Measurements from ENCODE around the gene CCT5. TPM values are rescaled to one million over a fixed set of nuclear protein-coding genes. Genes with fewer than 3 reads are reported as not detected.

CCT5 gene
- total and polyA plus RNA-seq, 12 donors: 81.3 to 645 (median 151) TPM

DNA sequence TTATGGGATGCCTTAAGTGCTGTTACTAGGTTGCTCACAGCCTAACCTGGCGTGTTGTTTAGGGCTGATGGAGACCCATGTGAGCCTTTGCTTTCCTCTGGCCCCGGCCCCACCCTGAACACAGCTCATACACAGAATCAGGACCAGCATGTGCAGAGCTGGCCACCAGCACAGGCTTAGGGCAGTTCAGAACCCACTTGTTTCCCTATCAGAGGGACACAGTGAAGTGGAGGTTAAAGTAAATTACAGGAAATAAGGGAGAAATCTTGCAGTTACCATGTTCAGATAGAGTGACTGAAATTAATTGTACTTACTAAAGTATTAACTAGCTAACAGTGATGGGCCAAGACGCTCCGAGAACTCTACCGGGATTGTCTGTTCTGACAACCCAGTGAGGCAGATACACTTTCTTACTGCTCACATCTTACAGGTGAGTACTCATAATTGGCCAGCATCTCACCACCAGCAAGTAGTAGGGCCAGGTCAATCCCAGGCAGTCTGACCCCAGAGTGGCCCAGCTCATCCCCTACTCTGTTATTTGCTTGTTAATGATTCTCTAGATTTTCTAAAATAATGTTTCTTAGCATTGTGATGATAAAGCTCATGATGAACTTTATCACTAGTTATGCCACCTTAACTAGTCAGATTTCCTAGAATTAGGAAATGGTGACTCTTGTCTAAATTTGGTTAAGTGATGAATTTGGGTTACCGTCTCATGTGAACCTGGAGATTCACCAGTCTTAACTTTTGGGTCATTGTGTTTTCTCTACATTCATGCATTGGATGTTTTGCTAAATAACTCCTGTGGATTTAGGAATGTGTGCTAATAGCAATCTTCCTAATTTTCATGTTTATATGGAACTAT, 15.4 kb downstream of the CCT5 start:
- Histone ChIP-seq H3K9me3 (replicated peaks in 1 of 3) (no peaks in the 10 kb centered on the region), H3K27me3 (no peaks in the 10 kb centered on the region), H3K4me3 (no peak overlapping the region), H3K27ac (peak overlapping the region in 4 of 5 donors; percentile 11 to 44 (median 28)), H3K4me1 (replicated peaks in 1 of 2) (peaks cover 10 to 12% of the 10 kb centered on the region in 2 donors), H3K36me3 (replicated peaks in 1 of 2) (peaks cover 0 to 47% of the 10 kb centered on the region in 2 donors)
- WGBS, 4 donors: 62 to 73% (median 65%) methylated on average over 5 to 6 of the region's 6 CpGs
- peak in 1 of 7 donors; percentile 50 for DNase-seq
- TF ChIP-seq, protein P1, sequence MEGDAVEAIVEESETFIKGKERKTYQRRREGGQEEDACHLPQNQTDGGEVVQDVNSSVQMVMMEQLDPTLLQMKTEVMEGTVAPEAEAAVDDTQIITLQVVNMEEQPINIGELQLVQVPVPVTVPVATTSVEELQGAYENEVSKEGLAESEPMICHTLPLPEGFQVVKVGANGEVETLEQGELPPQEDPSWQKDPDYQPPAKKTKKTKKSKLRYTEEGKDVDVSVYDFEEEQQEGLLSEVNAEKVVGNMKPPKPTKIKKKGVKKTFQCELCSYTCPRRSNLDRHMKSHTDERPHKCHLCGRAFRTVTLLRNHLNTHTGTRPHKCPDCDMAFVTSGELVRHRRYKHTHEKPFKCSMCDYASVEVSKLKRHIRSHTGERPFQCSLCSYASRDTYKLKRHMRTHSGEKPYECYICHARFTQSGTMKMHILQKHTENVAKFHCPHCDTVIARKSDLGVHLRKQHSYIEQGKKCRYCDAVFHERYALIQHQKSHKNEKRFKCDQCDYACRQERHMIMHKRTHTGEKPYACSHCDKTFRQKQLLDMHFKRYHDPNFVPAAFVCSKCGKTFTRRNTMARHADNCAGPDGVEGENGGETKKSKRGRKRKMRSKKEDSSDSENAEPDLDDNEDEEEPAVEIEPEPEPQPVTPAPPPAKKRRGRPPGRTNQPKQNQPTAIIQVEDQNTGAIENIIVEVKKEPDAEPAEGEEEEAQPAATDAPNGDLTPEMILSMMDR (IDR thresholded peaks at IDR 0.05): no peak
- TF ChIP-seq POLR2A (IDR thresholded peaks at IDR 0.05): no peak
- intact Hi-C loops (cut with DNase I): no loop called here

DNA sequence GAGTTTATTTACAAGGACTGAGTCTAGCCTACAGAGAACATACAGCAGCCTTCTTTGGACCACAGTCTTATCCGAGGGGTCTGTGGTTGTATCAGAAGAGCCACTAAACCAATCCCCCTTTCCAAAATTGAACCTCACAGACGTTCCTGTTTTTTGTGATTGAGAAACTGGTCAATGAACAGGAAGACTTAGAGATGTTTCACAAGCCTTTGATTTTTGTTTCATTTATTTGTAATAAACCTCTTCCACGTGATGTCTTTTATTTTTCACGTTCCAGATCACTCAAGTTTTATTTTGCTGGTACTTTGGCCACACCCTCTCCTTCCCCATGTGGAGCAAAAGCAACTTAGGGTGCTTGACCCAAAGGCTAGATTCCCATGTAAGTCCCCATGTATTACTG, 16.1 kb downstream of the CCT5 start:
- Histone ChIP-seq H3K4me3 (no peak overlapping the region), H3K36me3 (replicated peaks in 1 of 2) (peaks cover 0 to 40% of the 10 kb centered on the region in 2 donors), H3K27me3 (no peaks in the 10 kb centered on the region), H3K27ac (no peak overlapping the region), H3K9me3 (replicated peaks in 1 of 3) (no peaks in the 10 kb centered on the region), H3K4me1 (replicated peaks in 1 of 2) (peaks cover 10 to 12% of the 10 kb centered on the region in 2 donors)
- WGBS, 4 donors: 74 to 82% (median 78%) methylated on average over 4 of the region's 4 CpGs
- intact Hi-C loops (cut with DNase I): no loop called here
- no peak for TF ChIP-seq POLR2A (IDR thresholded peaks at IDR 0.05)
- TF ChIP-seq, protein P1 (IDR thresholded peaks at IDR 0.05): no peak
- DNase-seq: no peak

DNA sequence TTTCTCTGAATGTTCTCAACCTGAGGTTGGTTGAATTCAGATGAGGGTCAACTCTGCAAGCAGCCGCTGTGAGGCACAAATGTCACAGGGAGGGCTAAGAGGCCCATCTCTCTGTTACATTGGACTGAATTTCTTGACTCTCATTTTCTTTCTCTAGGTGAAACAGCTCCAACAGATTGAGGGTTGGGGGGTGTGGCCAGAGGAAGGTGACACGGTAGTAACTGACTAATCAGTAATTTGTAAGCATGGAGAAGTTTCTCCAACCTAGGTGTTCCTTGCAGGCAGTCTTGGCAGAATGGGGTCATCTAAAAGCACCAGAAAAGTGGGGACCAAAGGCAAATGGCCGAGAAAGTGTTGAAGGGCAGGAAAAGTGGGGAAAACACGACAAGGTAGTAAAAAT, 16.8 kb downstream of the CCT5 start:
- H3K36me3 ChIP-seq (replicated peaks in 1 of 2): peaks cover 0 to 33% of the 10 kb centered on the region in 2 donors
- no peaks in the 10 kb centered on the region for H3K9me3 ChIP-seq (replicated peaks in 1 of 3)
- no peak for DNase-seq
- intact Hi-C loops (cut with DNase I): no loop called here
- no peak overlapping the region for H3K4me3 ChIP-seq
- TF ChIP-seq, protein P1 (IDR thresholded peaks at IDR 0.05): no peak
- TF ChIP-seq POLR2A (IDR thresholded peaks at IDR 0.05): no peak
- peaks cover 10 to 12% of the 10 kb centered on the region in 2 donors for H3K4me1 ChIP-seq (replicated peaks in 1 of 2)
- H3K27me3 ChIP-seq: no peaks in the 10 kb centered on the region
- WGBS, 4 donors: 80 to 89% (median 84%) methylated on average over 4 of the region's 4 CpGs
- H3K27ac ChIP-seq: no peak overlapping the region

DNA sequence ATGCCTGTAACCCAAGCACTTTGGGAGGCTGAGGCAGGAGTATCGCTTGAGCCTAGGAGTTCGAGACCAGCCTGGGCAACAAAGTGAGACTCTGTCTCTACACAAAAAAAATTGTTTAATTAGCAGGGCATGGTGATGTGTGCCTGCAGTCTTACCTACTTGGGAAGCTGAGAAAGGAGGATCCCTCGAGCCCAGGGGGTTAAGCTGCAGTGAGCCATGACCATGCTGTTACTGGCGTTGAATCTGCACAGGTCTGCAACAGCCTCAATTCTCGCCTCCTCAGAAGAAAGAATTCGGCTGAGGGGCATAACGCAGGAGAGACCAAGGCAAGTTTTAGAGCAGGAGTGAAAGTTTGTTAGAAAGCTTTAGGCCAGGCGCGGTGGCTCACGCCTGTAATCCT, 18.0 kb downstream of the CCT5 start:
- H3K9me3 ChIP-seq (replicated peaks in 1 of 3): no peaks in the 10 kb centered on the region
- peak in 1 of 7 donors; percentile 28 for DNase-seq
- no peaks in the 10 kb centered on the region for H3K27me3 ChIP-seq
- intact Hi-C loops (cut with DNase I): no loop called here
- no peak overlapping the region for H3K4me3 ChIP-seq
- H3K4me1 ChIP-seq (replicated peaks in 1 of 2): peaks cover 10 to 12% of the 10 kb centered on the region in 2 donors
- peaks cover 0 to 21% of the 10 kb centered on the region in 2 donors for H3K36me3 ChIP-seq (replicated peaks in 1 of 2)
- TF ChIP-seq POLR2A (IDR thresholded peaks at IDR 0.05): no peak
- TF ChIP-seq, protein P1 (IDR thresholded peaks at IDR 0.05): no peak
- no peak overlapping the region for H3K27ac ChIP-seq
- 90 to 97% (median 94%) methylated on average over 10 of the region's 10 CpGs for WGBS, 4 donors

Data from adrenal gland (tissue), 12 donors.